CD14-positive monocyte (primary cell): Measurements from ENCODE around the gene AQP9. TPM values are rescaled to one million over a fixed set of nuclear protein-coding genes. Genes with fewer than 3 reads are reported as not detected.

Source experiments
- DNase-seq, 3 donors: peaks; one replicate each; pipeline ENCODE4 v3.0.0-alpha.2; 2011 to 2022
- H2AFZ ChIP-seq: 2 replicates; pipeline ENCODE4 v1.6.0; 2012; ENCODE audit warnings: mild to moderate bottlenecking, low read depth, low read length, inconsistent platforms; ENCODE audit not compliant: insufficient read depth, poor library complexity, severe bottlenecking
- H3K27ac ChIP-seq, 2 donors: 1 replicate in 1 of 2; 2 replicates in 1 of 2; pipeline ENCODE4 v1.5.1; 2012 to 2013; ENCODE audit warnings: low read length in 2 of 2, control low read depth in 1 of 2, inconsistent platforms in 1 of 2, low read depth in 1 of 2, mild to moderate bottlenecking in 1 of 2
- H3K27me3 ChIP-seq, 2 donors: one replicate each; pipeline versions ENCODE4 v1.6.0 to v1.6.1; 2011 to 2013; ENCODE audit warnings: low read length in 2 of 2; ENCODE audit not compliant: control insufficient read depth in 2 of 2, insufficient read depth in 2 of 2
- H3K36me3 ChIP-seq, 2 donors: replicated peaks in 1 of 2; 1 replicate in 1 of 2; 2 replicates in 1 of 2; pipeline versions ENCODE4 v1.5.1 to v1.6.1; 2012 to 2013; ENCODE audit warnings: low read length in 2 of 2, control low read depth in 1 of 2, inconsistent platforms in 1 of 2, mild to moderate bottlenecking in 1 of 2; ENCODE audit not compliant: insufficient read depth in 2 of 2, control insufficient read depth in 1 of 2
- H3K4me1 ChIP-seq, 2 donors: 1 replicate in 1 of 2; 2 replicates in 1 of 2; pipeline versions ENCODE4 v1.5.1 to v1.6.1; 2012 to 2013; ENCODE audit warnings: low read length in 2 of 2, control low read depth in 1 of 2, inconsistent platforms in 1 of 2, mild to moderate bottlenecking in 1 of 2, moderate library complexity in 1 of 2; ENCODE audit not compliant: insufficient read depth in 2 of 2, control insufficient read depth in 1 of 2
- H3K4me2 ChIP-seq: replicated peaks from 2 replicates; pipeline ENCODE3; 2012; ENCODE audit warnings: low read length, moderate library complexity, mild to moderate bottlenecking; ENCODE audit not compliant: poor library complexity, severe bottlenecking; ENCODE audit errors: extremely low read depth
- H3K4me3 ChIP-seq, 3 experiments: fragments of 200-600 bp in 1 of 3; sonication (generic) in 1 of 3; replicated peaks in 1 of 3; 1 replicate in 2 of 3; 2 replicates in 1 of 3; pipeline ENCODE4 v1.5.1; 2011 to 2013; ENCODE audit warnings: low read length in 3 of 3, mild to moderate bottlenecking in 3 of 3, control low read depth in 2 of 3, low read depth in 2 of 3, inconsistent platforms in 1 of 3, moderate library complexity in 1 of 3
- H3K79me2 ChIP-seq: 2 replicates; pipeline ENCODE4 v1.6.0; 2012; ENCODE audit warnings: mild to moderate bottlenecking, control low read depth, inconsistent platforms, low read length, moderate library complexity; ENCODE audit not compliant: insufficient read depth
- H3K9ac ChIP-seq: 2 replicates; pipeline ENCODE4 v1.6.0; 2017; ENCODE audit warnings: low read length, mild to moderate bottlenecking; ENCODE audit not compliant: insufficient read depth, poor library complexity, severe bottlenecking
- H3K9me3 ChIP-seq, 2 donors: replicated peaks in 1 of 2; 1 replicate in 1 of 2; 2 replicates in 1 of 2; pipeline versions ENCODE4 v1.5.1 to v1.6.1; 2012 to 2013; ENCODE audit warnings: low read length in 2 of 2, control low read depth in 1 of 2; ENCODE audit not compliant: control insufficient read depth in 1 of 2, insufficient read depth in 1 of 2
- H4K20me1 ChIP-seq: 2 replicates; pipeline ENCODE4 v1.6.0; 2012; ENCODE audit warnings: mild to moderate bottlenecking, low read length, control low read depth, moderate library complexity; ENCODE audit not compliant: insufficient read depth
- H3K27ac Mint-ChIP-seq, 7 donors: one replicate each; pipeline ENCODE4 v1.8.0; 2020; ENCODE audit warnings: mild to moderate bottlenecking in 7 of 7, mixed read lengths in 7 of 7, moderate library complexity in 6 of 7, inconsistent platforms in 2 of 7
- H3K27me3 Mint-ChIP-seq, 3 donors: one replicate each; pipeline ENCODE4 v1.8.0; 2021 to 2022; ENCODE audit warnings: low read depth in 3 of 3, mild to moderate bottlenecking in 3 of 3, mixed read lengths in 3 of 3, moderate library complexity in 3 of 3, inconsistent platforms in 1 of 3
- H3K36me3 Mint-ChIP-seq, 2 donors: one replicate each; pipeline ENCODE4 v1.8.0; 2020; ENCODE audit warnings: mixed read lengths in 2 of 2, inconsistent platforms in 1 of 2, mild to moderate bottlenecking in 1 of 2
- H3K4me1 Mint-ChIP-seq: one replicate; pipeline ENCODE4 v1.8.0; 2020; ENCODE audit warnings: mild to moderate bottlenecking, mixed read lengths
- H3K4me3 Mint-ChIP-seq, 2 donors: one replicate each; pipeline ENCODE4 v1.8.0; 2020; ENCODE audit warnings: mild to moderate bottlenecking in 2 of 2, mixed read lengths in 2 of 2, moderate library complexity in 1 of 2
- H3K9me3 Mint-ChIP-seq, 7 donors: one replicate each; pipeline ENCODE4 v1.8.0; 2020 to 2022; ENCODE audit warnings: mixed read lengths in 7 of 7, mild to moderate bottlenecking in 6 of 7, moderate library complexity in 6 of 7, inconsistent platforms in 2 of 7
- WGBS: methylation state at CpG from one replicate; pipeline ENCODE4 v1.1.5; 2013; ENCODE audit warnings: missing lambda C conversion rate; ENCODE audit not compliant: insufficient coverage; 5-methylcytosine and 5-hydroxymethylcytosine counted together
- intact Hi-C, 2 donors: fragments of 100-400 bp; cut with micrococcal nuclease; formaldehyde crosslinking; loops; one replicate each; pipeline versions ENCODE4 v1.15.0 to v1.15.1; 2023
- polyA plus RNA-seq, 3 donors: library from polyadenylated mRNA; depleted of rRNA in 1 of 3; unstranded in 2 of 3; stranded (reverse) in 1 of 3; fragments of 300-500 nt in 2 of 3; fragments of >200 nt in 1 of 3; fragmentation: Illumina TruSeq in 2 of 3; gene quantifications; 1 replicate in 2 of 3; 2 replicates in 1 of 3; pipeline ENCODE4 v1.2.3, GENCODE V29; 2012 to 2021
- TF ChIP-seq, protein P1 (sequence below): fragments of 200-600 bp; IDR thresholded peaks from one replicate; pipeline ENCODE4 v1.8.0; 2022; ENCODE audit warnings: antibody characterized with exemption, mild to moderate bottlenecking

AQP9 gene
- polyA plus RNA-seq, 3 donors, result 35.6 to 141 (median 112) TPM

DNA sequence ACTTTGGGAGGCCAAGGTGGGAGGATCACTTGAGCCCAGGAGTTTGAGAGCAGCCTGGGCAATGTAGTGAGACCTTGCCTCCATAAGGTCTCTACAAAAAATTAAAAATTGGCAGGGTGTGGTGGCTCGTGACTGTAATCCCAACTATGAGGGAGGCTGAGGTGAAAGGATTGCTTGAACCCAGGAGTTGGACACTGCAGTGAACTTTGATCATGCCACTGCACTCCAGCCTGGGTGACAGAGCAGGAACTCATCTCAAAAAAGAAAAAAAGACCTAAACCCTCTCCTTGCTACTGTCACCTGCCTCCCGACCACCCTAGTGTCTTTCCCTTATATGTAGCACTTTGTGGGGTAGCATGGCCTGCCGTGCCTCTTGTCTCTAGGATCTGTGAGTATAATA lies 23.8 kb upstream of the AQP9 start:
- TF ChIP-seq, protein P1, sequence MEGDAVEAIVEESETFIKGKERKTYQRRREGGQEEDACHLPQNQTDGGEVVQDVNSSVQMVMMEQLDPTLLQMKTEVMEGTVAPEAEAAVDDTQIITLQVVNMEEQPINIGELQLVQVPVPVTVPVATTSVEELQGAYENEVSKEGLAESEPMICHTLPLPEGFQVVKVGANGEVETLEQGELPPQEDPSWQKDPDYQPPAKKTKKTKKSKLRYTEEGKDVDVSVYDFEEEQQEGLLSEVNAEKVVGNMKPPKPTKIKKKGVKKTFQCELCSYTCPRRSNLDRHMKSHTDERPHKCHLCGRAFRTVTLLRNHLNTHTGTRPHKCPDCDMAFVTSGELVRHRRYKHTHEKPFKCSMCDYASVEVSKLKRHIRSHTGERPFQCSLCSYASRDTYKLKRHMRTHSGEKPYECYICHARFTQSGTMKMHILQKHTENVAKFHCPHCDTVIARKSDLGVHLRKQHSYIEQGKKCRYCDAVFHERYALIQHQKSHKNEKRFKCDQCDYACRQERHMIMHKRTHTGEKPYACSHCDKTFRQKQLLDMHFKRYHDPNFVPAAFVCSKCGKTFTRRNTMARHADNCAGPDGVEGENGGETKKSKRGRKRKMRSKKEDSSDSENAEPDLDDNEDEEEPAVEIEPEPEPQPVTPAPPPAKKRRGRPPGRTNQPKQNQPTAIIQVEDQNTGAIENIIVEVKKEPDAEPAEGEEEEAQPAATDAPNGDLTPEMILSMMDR, result no peak
- Histone ChIP-seq H3K9ac (no peak overlapping the region), H3K79me2 (no peaks in the 10 kb centered on the region), H2AFZ (no peak overlapping the region), H3K4me3 (no peak overlapping the region), H3K27me3 (peaks cover 0 to 2% of the 10 kb centered on the region in 2 donors), H4K20me1 (no peaks in the 10 kb centered on the region), H3K4me2 (no peak overlapping the region), H3K27ac (no peak overlapping the region), H3K4me1 (no peaks in the 10 kb centered on the region), H3K36me3 (no peaks in the 10 kb centered on the region), H3K9me3 (no peaks in the 10 kb centered on the region)
- 88% methylated on average over 1 of the region's 3 CpGs for WGBS
- no peak overlapping the region for H3K4me3 Mint-ChIP-seq
- H3K27ac Mint-ChIP-seq, result peak overlapping the region in 1 of 7 donors; percentile 2
- DNase-seq, result no peak
- no peaks in the 10 kb centered on the region for H3K36me3 Mint-ChIP-seq
- intact Hi-C loops, result loop anchor here in 1 of 2 donors (2.0 kb wide), 1 partner anchor 68 kb away; no protein-coding TSS in a partner anchor
- H3K4me1 Mint-ChIP-seq, result no peaks in the 10 kb centered on the region
- peaks cover 0 to 3% (median 3%) of the 10 kb centered on the region in 3 donors for H3K27me3 Mint-ChIP-seq
- H3K9me3 Mint-ChIP-seq, result no peaks in the 10 kb centered on the region

DNA sequence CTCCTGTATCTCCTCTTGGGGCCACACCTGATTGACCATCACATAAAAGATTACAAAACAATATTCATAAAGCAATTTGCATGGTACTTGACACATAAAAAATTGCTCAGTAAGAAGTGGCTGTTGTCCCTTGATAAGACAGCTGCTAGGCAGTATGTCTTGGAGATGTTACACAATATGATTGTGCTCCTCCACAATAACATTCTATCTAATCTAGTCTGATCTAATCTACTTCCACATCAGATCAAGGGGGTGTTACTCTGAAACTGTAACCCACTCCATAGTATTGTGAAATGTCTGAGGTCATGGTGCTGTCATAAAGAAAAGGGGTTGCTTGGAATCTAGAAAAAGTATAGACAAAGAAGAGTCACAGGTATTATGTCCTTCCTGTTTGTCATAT lies 23.4 kb upstream of the AQP9 start:
- Mint-ChIP-seq H3K27me3 (peaks cover 0 to 3% (median 3%) of the 10 kb centered on the region in 3 donors), H3K36me3 (no peaks in the 10 kb centered on the region), H3K27ac (peak overlapping the region in 2 of 7 donors; percentile 2 to 10), H3K4me3 (no peak overlapping the region), H3K4me1 (no peaks in the 10 kb centered on the region), H3K9me3 (no peaks in the 10 kb centered on the region)
- H3K4me3 ChIP-seq, result no peak overlapping the region
- intact Hi-C loops, result loop anchor here (2.0 to 5.0 kb wide), 2 partner anchors 67 to 68 kb away; no protein-coding TSS in a partner anchor
- peak in 1 of 3 donors; percentile 14 for DNase-seq
- no peak overlapping the region for H3K9ac ChIP-seq
- no peaks in the 10 kb centered on the region for H3K4me1 ChIP-seq
- no peak overlapping the region for H3K4me2 ChIP-seq
- no peaks in the 10 kb centered on the region for H4K20me1 ChIP-seq
- no peaks in the 10 kb centered on the region for H3K79me2 ChIP-seq
- TF ChIP-seq, protein P1, result no peak
- H3K9me3 ChIP-seq, result no peaks in the 10 kb centered on the region
- no peak overlapping the region for H3K27ac ChIP-seq
- no peaks in the 10 kb centered on the region for H3K27me3 ChIP-seq
- H3K36me3 ChIP-seq, result no peaks in the 10 kb centered on the region
- no peak overlapping the region for H2AFZ ChIP-seq
